ENCODE data around the gene TBC1D4. TPM values are rescaled to one million over a fixed set of nuclear protein-coding genes. Genes with fewer than 3 reads are reported as not detected.

The TBC1D4 gene
- total and polyA plus RNA-seq, 8 donors: 16.6 to 31.7 (median 26.8) TPM

DNA sequence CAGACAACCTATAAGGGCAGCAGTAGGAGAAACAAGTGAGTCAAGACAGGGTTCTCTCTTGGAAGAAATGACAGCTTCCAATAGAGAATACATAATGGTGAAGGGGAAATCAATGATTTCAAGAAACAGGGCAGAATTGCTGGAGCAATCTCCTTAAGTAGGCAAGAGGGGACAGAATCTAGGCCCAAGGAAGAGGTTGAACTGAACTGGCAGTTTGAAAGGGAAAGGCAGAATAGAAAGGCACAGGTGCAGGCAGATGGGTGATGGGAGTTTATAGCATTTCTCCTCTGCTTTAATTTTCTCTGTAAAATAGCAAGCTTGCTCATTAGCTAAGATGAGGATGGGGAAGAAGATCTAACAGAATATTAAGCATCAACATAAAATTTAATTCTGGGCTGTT, 110.8 kb downstream of the TBC1D4 start:
- no peak overlapping the region for H3K27ac ChIP-seq

DNA sequence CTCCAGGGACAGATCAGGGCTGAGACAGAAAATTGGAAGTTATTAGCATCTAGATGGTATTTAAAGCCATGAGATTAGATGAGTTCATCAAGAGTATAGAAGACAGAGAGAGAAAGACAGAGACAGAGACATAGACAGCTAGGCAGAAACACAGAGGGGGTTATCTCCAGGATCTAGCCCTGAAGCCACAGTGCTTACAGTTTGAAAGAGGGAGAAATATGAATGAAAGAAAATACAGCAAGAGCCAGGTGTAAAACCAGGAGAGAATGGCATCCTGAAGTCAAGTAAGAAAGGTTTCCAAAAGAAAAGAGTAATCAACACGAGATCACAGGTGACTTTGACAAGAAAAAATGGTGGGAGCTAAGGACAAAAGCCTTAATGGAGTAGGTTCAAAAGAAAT, 111.2 kb downstream of the TBC1D4 start:
- DNase-seq (no peak), ATAC-seq (no peak)
- H3K4me3 ChIP-seq: no peak overlapping the region
- H3K27ac ChIP-seq: no peak overlapping the region
- intact Hi-C loops (cut with DNase I): loop anchor here in 1 of 2 donors (10.0 kb wide), 1 partner anchor 114 kb away; the partner anchor contains the start of gene TBC1D4
- H3K9me3 ChIP-seq: no peaks in the 10 kb centered on the region
- TF ChIP-seq, protein P1, sequence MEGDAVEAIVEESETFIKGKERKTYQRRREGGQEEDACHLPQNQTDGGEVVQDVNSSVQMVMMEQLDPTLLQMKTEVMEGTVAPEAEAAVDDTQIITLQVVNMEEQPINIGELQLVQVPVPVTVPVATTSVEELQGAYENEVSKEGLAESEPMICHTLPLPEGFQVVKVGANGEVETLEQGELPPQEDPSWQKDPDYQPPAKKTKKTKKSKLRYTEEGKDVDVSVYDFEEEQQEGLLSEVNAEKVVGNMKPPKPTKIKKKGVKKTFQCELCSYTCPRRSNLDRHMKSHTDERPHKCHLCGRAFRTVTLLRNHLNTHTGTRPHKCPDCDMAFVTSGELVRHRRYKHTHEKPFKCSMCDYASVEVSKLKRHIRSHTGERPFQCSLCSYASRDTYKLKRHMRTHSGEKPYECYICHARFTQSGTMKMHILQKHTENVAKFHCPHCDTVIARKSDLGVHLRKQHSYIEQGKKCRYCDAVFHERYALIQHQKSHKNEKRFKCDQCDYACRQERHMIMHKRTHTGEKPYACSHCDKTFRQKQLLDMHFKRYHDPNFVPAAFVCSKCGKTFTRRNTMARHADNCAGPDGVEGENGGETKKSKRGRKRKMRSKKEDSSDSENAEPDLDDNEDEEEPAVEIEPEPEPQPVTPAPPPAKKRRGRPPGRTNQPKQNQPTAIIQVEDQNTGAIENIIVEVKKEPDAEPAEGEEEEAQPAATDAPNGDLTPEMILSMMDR (IDR thresholded peaks at IDR 0.05): no peak
- H3K4me1 ChIP-seq: peaks cover 0 to 14% of the 10 kb centered on the region in 2 donors
- no peaks in the 10 kb centered on the region for H3K27me3 ChIP-seq
- no peaks in the 10 kb centered on the region for H3K36me3 ChIP-seq

More for the DNA sequence above, 110.8 kb downstream of the TBC1D4 start:
- Histone ChIP-seq H3K9me3 (no peaks in the 10 kb centered on the region), H3K27me3 (no peaks in the 10 kb centered on the region), H3K4me1 (peaks cover 0 to 11% of the 10 kb centered on the region in 2 donors), H3K4me3 (no peak overlapping the region), H3K36me3 (no peaks in the 10 kb centered on the region)
- intact Hi-C loops (cut with DNase I): loop anchor here in 1 of 2 donors (10.0 kb wide), 1 partner anchor 114 kb away; the partner anchor contains the start of gene TBC1D4
- DNase-seq (no peak), ATAC-seq (no peak)
- TF ChIP-seq, protein P1 (IDR thresholded peaks at IDR 0.05): no peak

DNA sequence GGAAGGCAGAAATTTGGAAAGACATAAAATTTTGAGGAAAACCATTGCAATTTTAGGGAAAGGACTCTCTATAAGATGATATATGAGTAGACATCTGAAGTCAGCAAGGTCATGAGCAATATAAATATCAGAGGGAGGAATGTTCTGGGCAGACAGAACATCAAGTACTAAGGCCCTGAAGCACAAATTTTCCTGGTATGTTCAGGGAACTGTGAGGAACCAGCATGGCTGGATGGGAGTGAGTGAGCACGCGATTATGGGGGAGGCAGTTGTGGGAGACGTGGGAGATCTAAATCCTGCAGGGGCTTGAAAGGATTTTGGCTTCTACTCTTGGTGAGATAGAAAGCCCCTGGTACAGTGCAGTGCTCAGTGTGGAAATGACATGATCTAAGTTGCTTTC, 112.0 kb downstream of the TBC1D4 start:
- Histone ChIP-seq H3K9me3 (no peaks in the 10 kb centered on the region), H3K27ac (no peak overlapping the region), H3K27me3 (no peaks in the 10 kb centered on the region), H3K4me1 (peaks cover 0 to 17% of the 10 kb centered on the region in 2 donors), H3K36me3 (no peaks in the 10 kb centered on the region), H3K4me3 (no peak overlapping the region)
- intact Hi-C loops (cut with DNase I): loop anchor here in 1 of 2 donors (10.0 kb wide), 1 partner anchor 115 kb away; the partner anchor contains the start of gene TBC1D4
- no peak for DNase-seq
- no peak for ATAC-seq
- TF ChIP-seq, protein P1 (IDR thresholded peaks at IDR 0.05): no peak

DNA sequence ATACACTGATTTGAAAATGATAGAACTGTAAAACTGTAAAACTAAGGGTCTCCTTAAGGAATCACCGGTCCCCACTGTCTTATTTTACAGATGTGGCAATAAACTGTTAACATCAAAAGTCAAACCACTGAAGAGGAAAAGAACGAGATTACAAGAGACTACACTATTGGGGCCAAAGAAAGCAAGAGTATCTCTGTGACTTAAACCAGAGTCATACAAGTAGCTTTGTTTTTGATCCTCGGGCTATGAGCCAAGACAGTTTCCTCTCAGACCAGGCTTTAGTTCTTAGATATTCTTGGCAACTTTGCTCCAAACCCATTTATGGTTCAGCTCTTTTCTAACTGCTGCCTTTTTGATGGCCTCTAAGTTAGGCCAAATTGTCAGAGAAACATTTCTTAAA, 113.8 kb downstream of the TBC1D4 start:
- Histone ChIP-seq H3K4me3 (no peak overlapping the region), H3K27ac (no peak overlapping the region), H3K36me3 (no peaks in the 10 kb centered on the region), H3K27me3 (no peaks in the 10 kb centered on the region), H3K4me1 (peaks cover 0 to 17% of the 10 kb centered on the region in 2 donors), H3K9me3 (no peaks in the 10 kb centered on the region)
- ATAC-seq: peak; percentile 43
- TF ChIP-seq, protein P1 (IDR thresholded peaks at IDR 0.05): no peak
- intact Hi-C loops (cut with DNase I): no loop called here
- DNase-seq: peak in 2 of 4 donors; percentile 46 to 68

DNA sequence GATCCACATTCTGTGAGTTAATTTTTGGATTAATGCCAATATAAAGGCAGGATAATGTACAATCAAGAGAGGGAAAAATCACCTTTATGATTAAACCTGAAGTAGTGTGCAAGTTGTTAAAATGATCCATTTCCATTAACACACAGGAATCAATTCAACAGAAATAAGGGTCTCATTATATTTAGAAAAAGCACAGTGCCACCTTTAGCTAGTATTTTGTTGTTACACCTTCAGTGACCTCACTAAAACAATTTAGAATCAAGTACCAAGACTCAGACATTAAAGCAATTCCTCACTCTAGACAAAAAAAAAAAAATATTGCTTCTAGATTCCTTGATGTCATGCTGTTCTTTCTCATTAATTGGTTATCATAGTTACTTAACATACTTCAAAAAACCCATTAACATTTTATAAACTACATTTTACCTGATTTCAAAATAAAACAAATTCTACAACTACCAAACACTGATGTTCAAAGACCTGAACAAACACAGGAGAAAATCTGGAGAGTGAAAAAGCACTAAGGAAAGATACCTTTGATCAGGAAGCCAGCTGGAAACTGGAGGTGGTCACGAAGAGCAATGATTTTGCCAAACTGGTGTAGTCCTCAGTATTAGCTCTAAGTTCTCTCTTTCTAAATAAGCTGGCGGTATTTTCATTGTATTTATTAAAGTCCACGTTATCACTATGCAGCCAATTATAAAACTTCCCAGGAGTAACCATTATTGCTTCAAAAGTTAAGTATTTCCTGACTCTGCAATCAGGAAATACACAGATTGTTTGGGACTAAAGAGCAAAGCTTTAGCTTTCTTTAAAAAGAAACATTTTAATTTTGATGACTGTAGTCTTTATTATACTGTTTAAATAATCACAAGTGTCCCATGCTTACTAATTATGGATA, 115.3 kb downstream of the TBC1D4 start:
- no peaks in the 10 kb centered on the region for H3K9me3 ChIP-seq
- H3K27ac ChIP-seq: no peak overlapping the region
- TF ChIP-seq, protein P1 (IDR thresholded peaks at IDR 0.05): no peak
- ATAC-seq (no peak), DNase-seq (no peak)
- intact Hi-C loops (cut with DNase I): no loop called here
- no peaks in the 10 kb centered on the region for H3K36me3 ChIP-seq
- H3K27me3 ChIP-seq: no peaks in the 10 kb centered on the region
- peaks cover 0 to 17% of the 10 kb centered on the region in 2 donors for H3K4me1 ChIP-seq
- H3K4me3 ChIP-seq: no peak overlapping the region

Data from left lung (tissue), 10 donors.